IMR-90 (cell line): Measurements from ENCODE around the gene CDH13. TPM values are rescaled to one million over a fixed set of nuclear protein-coding genes. Genes with fewer than 3 reads are reported as not detected.

ENCODE experiments used
- ATAC-seq: fragments of 200-7000 bp; cut with Tn5 transposase; 2 replicates; pipeline ENCODE4 v1.9.1; 2020; ENCODE audit warnings: low read depth, mild to moderate bottlenecking, moderate library complexity
- BruUV-seq: library from RNA; stranded (reverse); fragments of 400-500 nt; replicated peaks from 2 replicates; lab custom pipeline; 2021; lab: Mats Ljungman, UMichigan
- CTCF ChIA-PET: fragments of 300-600 bp; formaldehyde crosslinking; extraction: SDS; loops from one replicate; lab custom pipeline; 2021; ENCODE audit warnings: antibody characterized with exemption; lab: Yijun Ruan, JAX
- POLR2A ChIA-PET: fragments of 300-600 bp; sonication (Branson Sonifier 250); formaldehyde crosslinking; loops from one replicate; lab custom pipeline; 2022; ENCODE audit warnings: antibody characterized with exemption; ENCODE audit not compliant: unreplicated experiment; lab: Charles Lee
- DNase-seq: peaks from one replicate; pipeline ENCODE4 v3.0.0; 2013
- H2AFZ ChIP-seq: replicated peaks from 2 replicates; pipeline ENCODE3; 2013; ENCODE audit warnings: low read length, mild to moderate bottlenecking; ENCODE audit not compliant: poor library complexity
- H2AK5ac ChIP-seq: 2 replicates; pipeline ENCODE4 v1.6.1; 2013; ENCODE audit warnings: low read depth, low read length, inconsistent platforms
- H2AK9ac ChIP-seq: replicated peaks from 2 replicates; pipeline ENCODE3; 2013; ENCODE audit warnings: mild to moderate bottlenecking, low read depth, low read length, moderate library complexity; ENCODE audit not compliant: poor library complexity
- H2BK120ac ChIP-seq: 2 replicates; pipeline ENCODE4 v1.6.1; 2013; ENCODE audit warnings: low read depth, low read length, inconsistent platforms
- H2BK15ac ChIP-seq: 3 replicates; pipeline ENCODE4 v1.6.1; 2013; ENCODE audit warnings: low read depth, low read length, inconsistent platforms
- H2BK20ac ChIP-seq: 2 replicates; pipeline ENCODE4 v1.6.1; 2013; ENCODE audit warnings: low read depth, mild to moderate bottlenecking, inconsistent platforms, low read length, moderate library complexity
- H2BK5ac ChIP-seq: 2 replicates; pipeline ENCODE4 v1.6.1; 2013; ENCODE audit warnings: mild to moderate bottlenecking, low read depth, low read length, inconsistent platforms; ENCODE audit not compliant: poor library complexity, severe bottlenecking
- H3K14ac ChIP-seq: replicated peaks from 2 replicates; pipeline ENCODE4 v1.6.1; 2013; ENCODE audit warnings: low read depth, low read length, inconsistent platforms
- H3K18ac ChIP-seq: 2 replicates; pipeline ENCODE4 v1.6.1; 2013; ENCODE audit warnings: low read depth, low read length, control low read depth
- H3K23ac ChIP-seq: 2 replicates; pipeline ENCODE4 v1.6.1; 2013; ENCODE audit warnings: low read depth, low read length, inconsistent platforms
- H3K27ac ChIP-seq: 2 replicates; pipeline ENCODE4 v1.5.1; 2013; ENCODE audit warnings: mild to moderate bottlenecking, control low read depth, low read length; ENCODE audit not compliant: insufficient read depth
- H3K27me3 ChIP-seq: 2 replicates; pipeline ENCODE4 v1.6.1; 2013; ENCODE audit warnings: low read length; ENCODE audit not compliant: control insufficient read depth, insufficient read depth
- H3K36me3 ChIP-seq: 2 replicates; pipeline ENCODE4 v1.6.1; 2013; ENCODE audit warnings: low read length, mixed read lengths; ENCODE audit not compliant: control insufficient read depth, insufficient read depth
- H3K4ac ChIP-seq: 2 replicates; pipeline ENCODE4 v1.6.1; 2013; ENCODE audit warnings: low read depth, low read length, inconsistent platforms
- H3K4me1 ChIP-seq: 2 replicates; pipeline ENCODE4 v1.6.1; 2013; ENCODE audit warnings: low read length, mixed read lengths; ENCODE audit not compliant: control insufficient read depth, insufficient read depth
- H3K4me2 ChIP-seq: 2 replicates; pipeline ENCODE4 v1.6.1; 2013; ENCODE audit warnings: low read depth, mild to moderate bottlenecking, control low read depth, low read length, moderate library complexity
- H3K4me3 ChIP-seq: 2 replicates; pipeline ENCODE4 v1.5.1; 2013; ENCODE audit warnings: low read depth, mild to moderate bottlenecking, control low read depth, low read length, moderate library complexity; ENCODE audit not compliant: insufficient read depth
- H3K56ac ChIP-seq: 2 replicates; pipeline ENCODE4 v1.6.1; 2013; ENCODE audit warnings: low read length, inconsistent platforms; ENCODE audit not compliant: insufficient read depth; ENCODE audit errors: extremely low read depth
- H3K79me1 ChIP-seq, 2 experiments: 2 replicates each; pipeline ENCODE4 v1.6.1; 2013; ENCODE audit warnings: low read length in 2 of 2, inconsistent platforms in 1 of 2, low read depth in 1 of 2
- H3K9ac ChIP-seq: 2 replicates; pipeline ENCODE4 v1.6.1; 2013; ENCODE audit warnings: low read depth, low read length, control low read depth
- H3K9me1 ChIP-seq: 2 replicates; pipeline ENCODE4 v1.6.1; 2013; ENCODE audit warnings: low read length, inconsistent platforms; ENCODE audit not compliant: insufficient read depth
- H3K9me3 ChIP-seq: 2 replicates; pipeline ENCODE4 v1.6.1; 2013; ENCODE audit warnings: low read length; ENCODE audit not compliant: control insufficient read depth, insufficient read depth
- H4K20me1 ChIP-seq: 2 replicates; pipeline ENCODE4 v1.6.1; 2013; ENCODE audit warnings: low read length, inconsistent platforms; ENCODE audit not compliant: insufficient read depth
- H4K5ac ChIP-seq: 2 replicates; pipeline ENCODE4 v1.6.1; 2013; ENCODE audit warnings: mild to moderate bottlenecking, low read depth, low read length, control low read depth
- H4K8ac ChIP-seq, 2 experiments: 2 replicates each; pipeline ENCODE4 v1.6.1; 2013; ENCODE audit warnings: low read depth in 2 of 2, low read length in 2 of 2, control low read depth in 1 of 2, inconsistent platforms in 1 of 2
- H4K91ac ChIP-seq: 2 replicates; pipeline ENCODE4 v1.6.1; 2013; ENCODE audit warnings: low read depth, low read length, inconsistent platforms; ENCODE audit not compliant: insufficient read depth
- BHLHE40 ChIP-seq: fragments of 150-350 bp; IDR thresholded peaks from 2 replicates; pipeline ENCODE4 v1.6.1; 2016; ENCODE audit warnings: mild to moderate bottlenecking, low read depth, low read length
- CHD1 ChIP-seq: IDR thresholded peaks from 2 replicates; pipeline ENCODE4 v1.6.1; 2012; ENCODE audit warnings: low read depth, low read length, improper control_type of control experiment
- CTCF ChIP-seq: conservative IDR thresholded peaks from 2 replicates; pipeline ENCODE4 v1.5.1; 2012; ENCODE audit warnings: mild to moderate bottlenecking, low read depth, low read length, improper control_type of control experiment
- ELK1 ChIP-seq: fragments of 150-350 bp; IDR thresholded peaks from 2 replicates; pipeline ENCODE4 v1.6.1; 2016; ENCODE audit warnings: low read depth, mild to moderate bottlenecking, low read length, moderate library complexity, borderline replicate concordance
- FOS ChIP-seq: fragments of 150-350 bp; IDR thresholded peaks from 2 replicates; pipeline ENCODE4 v1.6.1; 2016; ENCODE audit warnings: low read depth, low read length
- MAFK ChIP-seq: IDR thresholded peaks from 2 replicates; pipeline ENCODE4 v1.6.1; 2012; ENCODE audit warnings: low read depth, low read length, improper control_type of control experiment
- MAZ ChIP-seq: IDR thresholded peaks from 2 replicates; pipeline ENCODE4 v1.6.1; 2012; ENCODE audit warnings: low read depth, mild to moderate bottlenecking, low read length, improper control_type of control experiment, moderate library complexity, borderline replicate concordance
- MXI1 ChIP-seq: IDR thresholded peaks from 2 replicates; pipeline ENCODE4 v1.6.1; 2012; ENCODE audit warnings: low read depth, mild to moderate bottlenecking, low read length, moderate library complexity, borderline replicate concordance
- NFE2L2 ChIP-seq: fragments of 150-350 bp; IDR thresholded peaks from 2 replicates; pipeline ENCODE4 v1.6.1; 2016; ENCODE audit warnings: low read depth, mild to moderate bottlenecking, low read length
- POLR2A ChIP-seq: IDR thresholded peaks from 2 replicates; pipeline ENCODE4 v1.6.1; 2012; ENCODE audit warnings: mild to moderate bottlenecking, low read depth, low read length
- RAD21 ChIP-seq: IDR thresholded peaks from 2 replicates; pipeline ENCODE4 v1.6.1; 2012; ENCODE audit warnings: low read length, improper control_type of control experiment
- RCOR1 ChIP-seq: IDR thresholded peaks from 2 replicates; pipeline ENCODE4 v1.6.1; 2012; ENCODE audit warnings: mild to moderate bottlenecking, low read length, improper control_type of control experiment; ENCODE audit not compliant: insufficient replicate concordance
- RFX5 ChIP-seq: IDR thresholded peaks from 2 replicates; pipeline ENCODE4 v1.8.0; 2012; ENCODE audit warnings: low read depth, mild to moderate bottlenecking, low read length, moderate library complexity
- SMC3 ChIP-seq: fragments of 150-350 bp; IDR thresholded peaks from 2 replicates; pipeline ENCODE4 v1.6.1; 2016; ENCODE audit warnings: low read depth, mild to moderate bottlenecking, antibody characterized with exemption, low read length, moderate library complexity
- USF2 ChIP-seq: fragments of 150-350 bp; IDR thresholded peaks from 2 replicates; pipeline ENCODE4 v1.6.1; 2017; ENCODE audit warnings: mild to moderate bottlenecking, antibody characterized with exemption, low read length, low read depth
- WGBS, 2 experiments: methylation state at CpG; one replicate each; pipeline versions ENCODE4 v1.1.5 to v1.1.7; 2013; ENCODE audit warnings: missing lambda C conversion rate in 2 of 2; ENCODE audit not compliant: insufficient read length in 1 of 2; ENCODE audit errors: extremely low coverage in 2 of 2; 5-methylcytosine and 5-hydroxymethylcytosine counted together
- dilution Hi-C: fragments of 300-500 bp; cut with HindIII; formaldehyde crosslinking; loops from one replicate; pipeline ENCODE4 v1.14.3; 2018; ENCODE audit warnings: low sequenced_read_pairs; ENCODE audit not compliant: unreplicated experiment
- in situ Hi-C: fragments of 300-500 bp; cut with MboI; formaldehyde crosslinking; loops from 3 replicates; pipeline ENCODE4 v1.14.3; 2019; ENCODE audit warnings: low sequenced_read_pairs, inconsistent platforms, mixed read lengths
- intact Hi-C: fragments of 100-400 bp; cut with micrococcal nuclease; formaldehyde crosslinking; loops from 2 replicates; pipeline ENCODE4 v1.10.0; 2022
- polyA plus RNA-seq, 3 experiments: library from polyadenylated mRNA; depleted of rRNA; stranded (reverse); fragments of >200 nt; gene quantifications; 2 replicates each; pipeline ENCODE4 v1.2.3, GENCODE V29; 2012; ENCODE audit warnings: low replicate concordance in 1 of 3
- total RNA-seq: library from RNA; depleted of rRNA; stranded (reverse); fragments of >200 nt; gene quantifications from 2 replicates; pipeline ENCODE4 v1.2.3, GENCODE V29; 2012

Gene CDH13
- total and polyA plus RNA-seq, 2 of the 4 experiments (the other 2 are of a cell fraction): 61.6 to 74.7 TPM

GRCh38 chr16:82949016-82949415, 322.2 kb downstream of the CDH13 start:
- no CpG with 5 or more reads among the region's 5 CpGs for WGBS, 2 experiments

More at GRCh38 chr16:82949016-82949415, 322.2 kb downstream of the CDH13 start:
- Histone ChIP-seq H4K5ac (no peak overlapping the region), H2BK15ac (no peak overlapping the region), H2AK5ac (no peak overlapping the region), H3K4me2 (no peak overlapping the region), H2BK120ac (no peak overlapping the region), H3K4me3 (no peak overlapping the region), H3K9ac (no peak overlapping the region; the same call in 1 of the 2 replicates), H3K9me3 (no peaks in the 10 kb centered on the region), H3K36me3 (no peaks in the 10 kb centered on the region), H3K9me1 (no peaks in the 10 kb centered on the region), H4K20me1 (no peaks in the 10 kb centered on the region), H3K56ac (no peak overlapping the region), H3K79me1 (peaks cover 0 to 13% of the 10 kb centered on the region in 2 experiments; a peak in 1 of 4 replicates), H3K23ac (no peak overlapping the region), H2AFZ (no peak overlapping the region), H4K91ac (no peak overlapping the region), H2BK5ac (no peak overlapping the region), H2AK9ac (no peak overlapping the region), H4K8ac (no peak overlapping the region), H3K18ac (no peak overlapping the region), H3K4ac (no peak overlapping the region), H3K4me1 (no peaks in the 10 kb centered on the region), H3K27me3 (no peaks in the 10 kb centered on the region), H3K27ac (no peak overlapping the region), H3K14ac (no peak overlapping the region), H2BK20ac (no peak overlapping the region)
- in situ Hi-C loops: no loop called here
- no peak for TF ChIP-seq MAFK
- TF ChIP-seq POLR2A: no peak
- TF ChIP-seq BHLHE40: no peak
- TF ChIP-seq USF2: no peak
- no peak for TF ChIP-seq RFX5
- TF ChIP-seq FOS: no peak
- TF ChIP-seq CTCF: no peak
- no peak for TF ChIP-seq RCOR1
- no peak for TF ChIP-seq CHD1
- TF ChIP-seq SMC3: no peak
- TF ChIP-seq ELK1: no peak
- TF ChIP-seq RAD21: no peak
- TF ChIP-seq MAZ: no peak
- TF ChIP-seq NFE2L2: no peak
- no peak for TF ChIP-seq MXI1
- POLR2A ChIA-PET: no interaction called here
- dilution Hi-C loops: no loop called here
- DNase-seq: no peak
- CTCF ChIA-PET: no interaction called here
- ATAC-seq: no peak
- intact Hi-C loops: no loop called here
- no TSS peak for BruUV-seq
